Activated naive CD8-positive, alpha-beta T cell treated with anti-CD3 and anti-CD28 coated beads for 36 hours (primary cell): Measurements from ENCODE around the gene PRAMEF26. TPM values are rescaled to one million over a fixed set of nuclear protein-coding genes. Genes with fewer than 3 reads are reported as not detected.
"Not testable (repeated sequence)": the region's sequence is repeated elsewhere in the genome, so short reads cannot be mapped to it uniquely, and the experiment has no call there.

ENCODE experiments used
- DNase-seq: peaks from one replicate; pipeline ENCODE4 v3.0.0; 2021
- H3K27ac Mint-ChIP-seq: one replicate; pipeline ENCODE4 v1.8.0; 2022; ENCODE audit warnings: mild to moderate bottlenecking, moderate library complexity, mixed read lengths
- H3K27me3 Mint-ChIP-seq: one replicate; pipeline ENCODE4 v1.8.0; 2022; ENCODE audit warnings: mild to moderate bottlenecking, mixed read lengths
- H3K36me3 Mint-ChIP-seq: one replicate; pipeline ENCODE4 v1.8.0; 2021; ENCODE audit warnings: mild to moderate bottlenecking, mixed read lengths
- H3K4me1 Mint-ChIP-seq: one replicate; pipeline ENCODE4 v1.8.0; 2021; ENCODE audit warnings: mixed read lengths
- H3K4me3 Mint-ChIP-seq: one replicate; pipeline ENCODE4 v1.8.0; 2022; ENCODE audit warnings: mild to moderate bottlenecking, moderate library complexity, mixed read lengths
- H3K9me3 Mint-ChIP-seq: one replicate; pipeline ENCODE4 v1.8.0; 2022; ENCODE audit warnings: mixed read lengths
- total RNA-seq, 2 experiments: library from RNA; stranded (reverse); gene quantifications; one replicate each; pipeline ENCODE4 v1.2.3, GENCODE V29; 2021

The PRAMEF26 gene
- total RNA-seq = not detected

DNA sequence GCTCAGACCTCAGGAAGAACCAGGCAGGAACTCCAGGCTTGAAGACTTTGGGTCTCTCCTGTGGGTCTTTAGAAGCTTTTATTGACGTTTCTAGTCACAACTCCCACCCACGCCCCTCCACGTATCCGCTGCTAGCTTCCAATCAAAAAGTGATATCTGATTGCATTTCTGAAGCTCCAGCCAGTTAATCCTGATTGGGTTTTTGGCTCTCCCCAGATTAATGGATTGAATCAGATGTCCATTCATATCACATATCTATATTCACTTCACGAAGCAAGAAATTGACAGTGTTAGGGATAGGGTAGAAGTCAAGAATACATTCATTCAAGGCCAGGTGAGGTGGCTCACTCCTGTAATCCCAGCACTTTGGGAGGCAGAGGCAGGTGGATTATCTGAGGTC, at the start of gene PRAMEF26:
Gene PRAMEF26 (minus strand): TSS at position 101 of the 400 bp plus-strand sequence. CDS start 2,914 bp downstream, outside the sequence.
- H3K27me3 Mint-ChIP-seq, H3K36me3 Mint-ChIP-seq, H3K4me1 Mint-ChIP-seq, H3K4me3 Mint-ChIP-seq, DNase-seq, H3K27ac Mint-ChIP-seq, H3K9me3 Mint-ChIP-seq: not testable (repeated sequence)

DNA sequence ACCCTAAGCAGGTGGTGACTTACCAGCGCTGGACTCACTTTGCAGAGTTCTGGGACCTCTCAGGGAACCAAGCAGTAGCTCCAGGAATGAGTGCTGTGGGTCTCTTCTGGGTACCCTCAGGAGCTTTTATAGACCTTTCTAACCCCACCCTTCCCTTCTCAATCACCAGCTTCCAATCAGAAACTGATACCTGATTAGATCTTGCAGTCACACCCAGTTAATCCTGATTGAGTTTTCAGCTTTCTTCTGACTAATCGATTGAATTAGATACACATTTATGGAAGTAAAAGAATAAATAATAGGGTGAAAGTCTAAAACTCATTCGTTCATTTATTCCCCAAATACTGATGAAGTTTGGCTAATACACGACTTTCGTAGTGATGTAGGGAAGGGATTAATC, 45.5 kb upstream of the PRAMEF26 start, which contains the start of gene PRAMEF13:
Gene PRAMEF13 (minus strand): TSS at position 101 of the 400 bp plus-strand sequence. CDS start 1,820 bp downstream, outside the sequence.
- H3K9me3 Mint-ChIP-seq, H3K4me3 Mint-ChIP-seq, DNase-seq, H3K4me1 Mint-ChIP-seq, H3K36me3 Mint-ChIP-seq, H3K27me3 Mint-ChIP-seq, H3K27ac Mint-ChIP-seq: not testable (repeated sequence)

DNA sequence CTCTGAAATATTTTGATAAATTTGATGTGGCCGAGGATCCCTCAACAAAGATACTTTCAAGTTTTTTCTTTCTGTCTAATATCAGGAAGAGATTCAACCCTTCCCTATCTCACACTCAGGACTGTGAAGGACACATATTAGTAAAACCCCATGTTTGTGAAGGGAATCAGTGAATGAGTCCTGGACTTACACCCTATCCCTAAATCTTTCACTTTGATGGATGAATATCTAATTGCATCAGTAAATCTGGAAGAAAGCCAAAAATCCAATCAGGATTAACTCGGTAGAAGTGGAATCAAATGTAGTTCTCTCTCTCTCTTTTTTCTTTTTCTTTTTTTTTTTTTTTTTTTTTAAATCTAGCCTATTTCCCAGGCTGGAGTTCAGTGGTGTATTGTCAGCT, 15.7 kb upstream of the PRAMEF26 start, which contains the start of gene PRAMEF9:
Gene PRAMEF9 (plus strand): TSS at position 301 of the 400 bp plus-strand sequence. CDS start 3,433 bp downstream, outside the sequence.
- not testable (repeated sequence) for H3K4me3 Mint-ChIP-seq

DNA sequence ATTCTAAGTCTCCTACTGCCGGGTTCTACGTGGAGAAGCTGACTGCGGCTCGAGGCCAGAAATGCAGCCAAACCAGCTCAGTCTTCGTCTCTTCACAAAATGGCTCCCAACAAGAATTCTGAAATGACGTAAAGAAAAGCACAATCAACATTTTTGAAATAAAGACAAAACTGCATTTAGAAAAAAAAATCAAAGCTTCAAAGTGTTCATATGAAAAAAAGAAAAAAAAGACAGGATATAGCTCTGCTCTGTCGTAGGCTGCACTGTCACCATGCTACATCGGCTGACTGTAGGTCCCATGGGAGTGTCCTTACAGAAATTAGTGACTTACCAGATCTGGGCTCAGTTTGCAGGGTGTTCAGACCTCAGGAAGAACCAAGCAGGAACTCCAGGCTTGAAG, 9.7 kb upstream of the PRAMEF26 start, which contains the start of gene HNRNPCL4:
Gene HNRNPCL4 (minus strand): TSS at position 101 of the 400 bp plus-strand sequence. CDS start 164 bp downstream, outside the sequence.
- not testable (repeated sequence) for H3K27me3 Mint-ChIP-seq, DNase-seq, H3K9me3 Mint-ChIP-seq, H3K4me3 Mint-ChIP-seq, H3K36me3 Mint-ChIP-seq, H3K4me1 Mint-ChIP-seq, H3K27ac Mint-ChIP-seq

More for the DNA sequence above, 15.7 kb upstream of the PRAMEF26 start, which contains the start of gene PRAMEF9:
- H3K4me1 Mint-ChIP-seq, H3K36me3 Mint-ChIP-seq, H3K27ac Mint-ChIP-seq, DNase-seq, H3K27me3 Mint-ChIP-seq, H3K9me3 Mint-ChIP-seq: not testable (repeated sequence)

DNA sequence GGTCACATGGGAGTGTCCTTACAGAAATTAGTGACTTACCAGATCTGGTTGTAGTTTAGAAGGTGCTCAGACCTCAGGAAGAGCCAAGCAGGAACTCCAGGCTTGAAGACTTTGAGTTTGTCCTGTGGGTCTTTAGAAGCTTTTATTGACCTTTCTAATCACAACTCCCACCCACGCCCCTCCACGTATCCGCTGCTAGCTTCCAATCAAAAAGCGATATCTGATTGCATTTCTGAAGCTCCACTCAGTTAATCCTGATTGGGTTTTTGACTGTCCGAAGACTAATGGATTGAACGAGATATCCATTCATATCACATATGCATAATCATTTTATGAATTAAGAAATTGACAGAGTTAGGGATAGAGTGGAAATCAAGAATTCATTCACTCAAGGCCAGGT, 39.1 kb downstream of the PRAMEF26 start, which contains the start of gene HNRNPCL2:
Gene HNRNPCL2 (minus strand): TSS at position 101 of the 400 bp plus-strand sequence. CDS start 454 bp downstream, outside the sequence.
- not testable (repeated sequence) for H3K27ac Mint-ChIP-seq, H3K9me3 Mint-ChIP-seq, DNase-seq, H3K4me3 Mint-ChIP-seq, H3K4me1 Mint-ChIP-seq, H3K36me3 Mint-ChIP-seq
- peaks cover 11% of the 10 kb centered on the region for H3K27me3 Mint-ChIP-seq

Other genes with a start within 250 kb of the PRAMEF26 start
- not detected for gene PRAMEF7, start 239.4 kb downstream of the PRAMEF26 start, total RNA-seq
- gene PRAMEF6, start 208.4 kb downstream of the PRAMEF26 start, total RNA-seq = not detected
- not detected for gene PRAMEF27, start 99.4 kb downstream of the PRAMEF26 start, total RNA-seq
- gene HNRNPCL3, start 95.2 kb downstream of the PRAMEF26 start, total RNA-seq = not detected
- gene PRAMEF25, start 85.2 kb downstream of the PRAMEF26 start, total RNA-seq = not detected
- not detected for gene HNRNPCL2, start 39.2 kb downstream of the PRAMEF26 start, total RNA-seq
- gene HNRNPCL4, start 9.6 kb upstream of the PRAMEF26 start, total RNA-seq = not detected
- not detected for gene PRAMEF9, start 15.8 kb upstream of the PRAMEF26 start, total RNA-seq
- not detected for gene PRAMEF13, start 45.4 kb upstream of the PRAMEF26 start, total RNA-seq
- not detected for gene PRAMEF18, start 70.1 kb upstream of the PRAMEF26 start, total RNA-seq
- not detected for gene PRAMEF5, start 98.2 kb upstream of the PRAMEF26 start, total RNA-seq
- gene PRAMEF8, start 129.1 kb upstream of the PRAMEF26 start, total RNA-seq = not detected
- not detected for gene PRAMEF33, start 147.5 kb upstream of the PRAMEF26 start, total RNA-seq
- gene PRAMEF15, start 159.6 kb upstream of the PRAMEF26 start, total RNA-seq = not detected
- gene PRAMEF14, start 191.1 kb upstream of the PRAMEF26 start, total RNA-seq = not detected
- gene PRAMEF19, start 215.9 kb upstream of the PRAMEF26 start, total RNA-seq = not detected
- gene PRAMEF17, start 233.6 kb upstream of the PRAMEF26 start, total RNA-seq = not detected